Psoas muscle (tissue), 8 donors: ENCODE data around the gene FRAT2. TPM values are rescaled to one million over a fixed set of nuclear protein-coding genes. Genes with fewer than 3 reads are reported as not detected.

Source experiments
- ATAC-seq, 4 donors: fragments of 200-7000 bp; cut with Tn5 transposase; one replicate each; pipeline ENCODE4 v1.9.1; 2020; ENCODE audit warnings: moderate library complexity in 3 of 4, mild to moderate bottlenecking in 2 of 4
- DNase-seq, 2 donors: peaks; one replicate each; pipeline ENCODE4 v3.0.0-alpha.2; 2020
- H3K27ac ChIP-seq: fragments of 200-600 bp; one replicate; pipeline ENCODE4 v1.8.0; 2022
- H3K27me3 ChIP-seq, 3 donors: fragments of 200-600 bp in 1 of 3; one replicate each; pipeline versions ENCODE4 v1.6.1 to v1.8.0; 2013 to 2022; ENCODE audit warnings: low read length in 2 of 3, mild to moderate bottlenecking in 2 of 3, moderate library complexity in 1 of 3; ENCODE audit not compliant: insufficient read depth in 3 of 3
- H3K36me3 ChIP-seq, 2 donors: fragments of 200-600 bp in 1 of 2; one replicate each; pipeline versions ENCODE4 v1.6.1 to v1.8.0; 2013 to 2022; ENCODE audit warnings: low read depth in 1 of 2, mild to moderate bottlenecking in 1 of 2, moderate library complexity in 1 of 2; ENCODE audit not compliant: insufficient read depth in 1 of 2
- H3K4me1 ChIP-seq: fragments of 200-600 bp; one replicate; pipeline ENCODE4 v1.8.0; 2022
- H3K4me3 ChIP-seq: fragments of 200-600 bp; one replicate; pipeline ENCODE4 v1.8.0; 2022; ENCODE audit warnings: mild to moderate bottlenecking
- H3K9me3 ChIP-seq: fragments of 200-600 bp; one replicate; pipeline ENCODE4 v1.8.0; 2022
- CTCF ChIP-seq: fragments of 200-600 bp; IDR thresholded peaks from one replicate; pipeline ENCODE4 v1.8.0; 2022; ENCODE audit warnings: antibody characterized with exemption
- WGBS, 3 donors: extraction: QIAGEN DNeasy Blood & Tissue Kit; methylation state at CpG; one replicate each; pipeline versions ENCODE4 v1.1.6 to v1.1.7; 2013; 5-methylcytosine and 5-hydroxymethylcytosine counted together
- intact Hi-C, 2 donors: fragments of 100-400 bp; cut with DNase I; formaldehyde crosslinking; loops; one replicate each; pipeline versions ENCODE4 v1.11.0 to v1.14.2; 2022
- polyA plus RNA-seq, 3 donors: library from polyadenylated mRNA; stranded (reverse); fragments of 200-250 nt; gene quantifications; one replicate each; pipeline ENCODE4 v1.2.3, GENCODE V29; 2013
- total RNA-seq, 4 donors: library from RNA; stranded (reverse); fragmentation: NEBNext Ultra II Directional in 2 of 4; extraction: Animal tissue kit (Norgen Biotek cat#: 25700) in 2 of 4; gene quantifications; one replicate each; pipeline versions ENCODE4 v1.2.1 to v1.2.4, GENCODE V29; 2021 to 2023
- donor health status: healthy with polysubstance abuse.
- donor health status: DM: no; HTN: no; CAD: no; lungs with moderate emphysema.
- donor health status: Bipolar disorder and iron deficiency.
- donor health status: healthy.
- donor health status: DM: yes; HTN: yes; CAD: no.
- donor health status: DM: no; HTN: no; CAD: no.
- donor health status: DM: no; HTN: no; CAD: no.
- donor health status: DM: yes; HTN: yes; CAD: no.

Gene FRAT2
- total and polyA plus RNA-seq, 7 donors = 3.2 to 28.4 (median 7.3) TPM

GRCh38 chr10:97333351-97333600 lies 1.3 kb downstream of the FRAT2 start:
- Histone ChIP-seq H3K4me1 (peaks cover 16% of the 10 kb centered on the region), H3K27me3 (no peaks in the 10 kb centered on the region), H3K9me3 (no peaks in the 10 kb centered on the region), H3K4me3 (peak overlapping the region; percentile 83), H3K27ac (peak overlapping the region; percentile 98), H3K36me3 (peaks cover 3 to 9% of the 10 kb centered on the region in 2 donors)
- TF ChIP-seq CTCF = no peak
- DNase-seq (no peak), ATAC-seq (no peak)
- WGBS, 3 donors = 1 to 3% (median 3%) methylated on average over 7 of the region's 7 CpGs
- intact Hi-C loops = loop anchor here (2.0 to 5.0 kb wide), 2 partner anchors 41 to 54 kb away; partner anchors contain the start of gene ARHGAP19 (in 1 of the 2)

- peak overlapping the region; percentile 83 for H3K4me3 ChIP-seq
- H3K9me3 ChIP-seq = no peaks in the 10 kb centered on the region
- intact Hi-C loops = loop anchor here (2.0 to 5.0 kb wide), 2 partner anchors 40 to 54 kb away; partner anchors contain the start of gene ARHGAP19 (in 1 of the 2)
- peak; percentile 33 for TF ChIP-seq CTCF
- H3K27ac ChIP-seq = peak overlapping the region; percentile 98
- peaks cover 3 to 9% of the 10 kb centered on the region in 2 donors for H3K36me3 ChIP-seq
- H3K4me1 ChIP-seq = peaks cover 16% of the 10 kb centered on the region
- ATAC-seq (peak; percentile 35 to 61 (median 50)), DNase-seq (peak; percentile 23 to 60)
- H3K27me3 ChIP-seq = no peaks in the 10 kb centered on the region
- WGBS, 3 donors = 4 to 6% (median 4%) methylated on average over 18 of the region's 18 CpGs
Observed at GRCh38 chr10:97332591-97333350, 1.8 kb downstream of the FRAT2 start.

GRCh38 chr10:97331153-97331703 lies 3.3 kb downstream of the FRAT2 start:
- DNase-seq (no peak), ATAC-seq (no peak)
- Histone ChIP-seq H3K9me3 (no peaks in the 10 kb centered on the region), H3K4me1 (peaks cover 16% of the 10 kb centered on the region), H3K27me3 (no peaks in the 10 kb centered on the region), H3K27ac (peak overlapping the region; percentile 98), H3K4me3 (peak overlapping the region; percentile 83), H3K36me3 (peaks cover 3 to 9% of the 10 kb centered on the region in 2 donors)
- intact Hi-C loops = loop anchor here in 1 of 2 donors (5.0 kb wide), 1 partner anchor 39 kb away; the partner anchor contains the start of gene ARHGAP19
- TF ChIP-seq CTCF = no peak
- WGBS, 3 donors = 63 to 71% (median 65%) methylated on average over 6 of the region's 6 CpGs

- Histone ChIP-seq H3K4me3 (no peak overlapping the region), H3K36me3 (peaks cover 3 to 9% of the 10 kb centered on the region in 2 donors), H3K27me3 (no peaks in the 10 kb centered on the region), H3K27ac (peak overlapping the region; percentile 23), H3K9me3 (no peaks in the 10 kb centered on the region), H3K4me1 (peaks cover 16% of the 10 kb centered on the region)
- TF ChIP-seq CTCF = no peak
- DNase-seq (no peak), ATAC-seq (no peak)
- intact Hi-C loops = loop anchor here in 1 of 2 donors (5.0 kb wide), 1 partner anchor 37 kb away; the partner anchor contains the start of gene ARHGAP19
- WGBS, 3 donors = 93 to 99% (median 97%) methylated on average over 5 of the region's 5 CpGs
Observed at GRCh38 chr10:97329766-97330165, 4.8 kb downstream of the FRAT2 start.
